ENCODE results near the gene PAX9. TPM values are rescaled to one million over a fixed set of nuclear protein-coding genes. Genes with fewer than 3 reads are reported as not detected.

Gene PAX9
- 1 to 10 TPM; 1.3 to 6.0 (median 3.2) TPM for total RNA-seq

DNA sequence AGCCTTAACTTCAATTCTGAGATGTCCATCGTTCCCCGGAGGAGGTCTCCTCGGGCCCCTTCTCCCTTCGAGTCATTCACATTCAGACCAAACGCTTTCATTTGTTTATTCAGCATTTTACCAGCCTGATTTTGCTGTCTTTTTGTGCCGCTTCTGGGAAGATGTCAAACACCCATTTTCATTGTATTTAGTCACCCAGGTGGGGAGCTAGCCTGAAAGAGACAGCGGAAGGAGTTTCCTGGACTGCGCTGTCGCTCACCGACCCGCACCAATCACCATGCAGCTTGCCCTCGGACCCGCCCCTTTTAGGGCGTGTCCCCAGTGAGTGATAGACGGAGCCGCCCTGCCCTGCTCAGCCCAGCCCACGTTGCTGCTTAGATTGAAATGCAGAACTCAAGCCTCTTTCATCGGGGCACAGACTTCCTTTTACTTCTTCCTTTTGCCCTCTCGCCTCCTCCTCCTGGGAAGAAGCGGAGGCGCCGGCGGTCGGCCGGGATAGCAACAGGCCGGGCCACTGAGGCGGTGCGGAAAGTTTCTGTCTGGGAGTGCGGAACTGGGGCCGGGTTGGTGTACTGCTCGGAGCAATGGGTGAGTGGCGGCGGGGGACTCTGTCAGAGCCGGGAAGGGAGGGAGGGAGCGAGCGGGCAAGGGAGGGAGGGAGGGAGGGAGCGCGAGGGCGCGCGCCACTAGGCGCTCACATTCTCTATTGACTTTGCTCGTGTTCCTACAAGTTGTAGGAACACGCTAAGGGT, at the start of gene PAX9:
Gene PAX9 (plus strand): TSS at position 355 of the 752 bp plus-strand sequence. CDS start 230 bp downstream, at position 585.
- 1% methylated on average over 41 to 44 of the region's 44 CpGs for WGBS, 2 donors
- DNase-seq (ENCODE audit: low spot score in 2 of 2): peak; percentile 83 to 89
- Histone ChIP-seq H3K27ac (peak within 1 kb of the TSS in 2 of 4 donors; percentile 0 to 58), H3K9me3 (no peaks in the 10 kb centered on the region), H3K36me3 (no peaks in the 10 kb centered on the region), H3K4me3 (peak within 1 kb of the TSS; percentile 22 to 54 (median 36)), H3K27me3 (peaks cover 0 to 97% of the 10 kb centered on the region in 2 donors), H3K4me1 (peaks cover 0 to 73% (median 35%) of the 10 kb centered on the region in 4 donors)
- no peak for TF ChIP-seq CTCF (IDR thresholded peaks at IDR 0.05)
- peak in 1 of 2 donors; percentile 24 for TF ChIP-seq EP300 (IDR thresholded peaks at IDR 0.05)
- TF ChIP-seq POLR2A (IDR thresholded peaks at IDR 0.05): no peak

- Histone ChIP-seq H3K27ac (no peak overlapping the region), H3K4me3 (no peak overlapping the region), H3K36me3 (no peaks in the 10 kb centered on the region), H3K4me1 (peaks cover 0 to 13% (median 0%) of the 10 kb centered on the region in 4 donors), H3K9me3 (no peaks in the 10 kb centered on the region), H3K27me3 (no peaks in the 10 kb centered on the region)
- TF ChIP-seq POLR2A (IDR thresholded peaks at IDR 0.05): no peak
- no peak for TF ChIP-seq EP300 (IDR thresholded peaks at IDR 0.05)
- TF ChIP-seq CTCF (IDR thresholded peaks at IDR 0.05): no peak
- DNase-seq (ENCODE audit: low spot score in 2 of 2): no peak
- 58 to 68% methylated on average over 5 of the region's 5 CpGs for WGBS, 2 donors
These were observed 43.8 kb upstream of the PAX9 start for GRCh38 chr14:36617824-36618223.

GRCh38 chr14:36618641-36619040, 43.0 kb upstream of the PAX9 start:
- no peak for DNase-seq (ENCODE audit: low spot score in 2 of 2)
- H3K9me3 ChIP-seq: no peaks in the 10 kb centered on the region
- no peak overlapping the region for H3K27ac ChIP-seq
- no peaks in the 10 kb centered on the region for H3K27me3 ChIP-seq
- H3K36me3 ChIP-seq: no peaks in the 10 kb centered on the region
- WGBS, 2 donors: 42 to 60% methylated on average over 2 of the region's 2 CpGs
- no peak for TF ChIP-seq POLR2A (IDR thresholded peaks at IDR 0.05)
- TF ChIP-seq EP300 (IDR thresholded peaks at IDR 0.05): no peak
- TF ChIP-seq CTCF (IDR thresholded peaks at IDR 0.05): no peak
- no peak overlapping the region for H3K4me3 ChIP-seq
- peaks cover 0 to 13% (median 0%) of the 10 kb centered on the region in 4 donors for H3K4me1 ChIP-seq

DNA sequence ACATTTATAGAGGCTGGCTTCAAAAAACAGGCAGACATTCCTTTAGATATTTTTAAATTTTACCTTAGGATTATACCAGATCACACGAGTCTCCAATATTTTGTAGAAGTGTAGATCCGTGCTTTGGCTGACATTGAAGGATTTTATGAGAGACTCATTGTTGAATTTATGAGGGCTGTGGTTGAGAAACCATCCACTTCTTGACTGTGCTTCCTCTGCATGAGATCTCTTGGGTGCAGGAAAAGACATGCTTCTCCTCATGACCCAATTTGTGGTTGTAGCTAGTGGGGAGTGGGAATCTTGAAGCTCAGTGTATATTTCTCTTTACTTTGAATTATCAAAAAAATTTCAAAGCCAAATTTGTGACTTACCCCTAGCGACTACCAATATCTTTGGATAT, 42.5 kb upstream of the PAX9 start:
- Histone ChIP-seq H3K36me3 (no peaks in the 10 kb centered on the region), H3K4me3 (no peak overlapping the region), H3K27me3 (no peaks in the 10 kb centered on the region), H3K4me1 (peaks cover 0 to 13% (median 0%) of the 10 kb centered on the region in 4 donors), H3K9me3 (no peaks in the 10 kb centered on the region), H3K27ac (no peak overlapping the region)
- 66 to 78% methylated on average over 3 of the region's 3 CpGs for WGBS, 2 donors
- TF ChIP-seq EP300 (IDR thresholded peaks at IDR 0.05) (no peak), CTCF (IDR thresholded peaks at IDR 0.05) (no peak), POLR2A (IDR thresholded peaks at IDR 0.05) (no peak)
- no peak for DNase-seq (ENCODE audit: low spot score in 2 of 2)

DNA sequence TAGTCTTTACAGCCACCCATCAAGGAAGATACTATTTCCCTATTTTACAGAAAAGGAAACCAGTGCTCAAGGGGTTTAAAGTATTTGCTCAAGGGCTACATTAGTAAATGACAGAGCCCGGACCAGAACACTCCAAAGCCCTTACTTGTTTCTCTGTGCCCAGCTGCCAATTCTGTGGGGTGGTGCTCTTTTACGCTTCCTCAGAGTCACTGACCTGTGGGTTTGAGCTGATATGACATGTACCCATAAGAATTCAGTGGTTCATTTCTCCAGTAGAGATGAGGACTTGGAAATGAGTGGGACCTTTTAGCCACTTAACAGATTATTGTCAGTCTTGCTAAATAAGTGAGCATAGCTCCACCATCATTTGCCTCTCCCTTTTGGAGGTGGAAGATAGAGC, 41.8 kb upstream of the PAX9 start:
- H3K4me1 ChIP-seq: peaks cover 0 to 13% (median 0%) of the 10 kb centered on the region in 4 donors
- no peak overlapping the region for H3K4me3 ChIP-seq
- no peaks in the 10 kb centered on the region for H3K36me3 ChIP-seq
- H3K27me3 ChIP-seq: no peaks in the 10 kb centered on the region
- H3K27ac ChIP-seq: no peak overlapping the region
- H3K9me3 ChIP-seq: no peaks in the 10 kb centered on the region
- 80 to 85% methylated on average over 2 of the region's 2 CpGs for WGBS, 2 donors
- no peak for DNase-seq (ENCODE audit: low spot score in 2 of 2)
- TF ChIP-seq CTCF (IDR thresholded peaks at IDR 0.05) (no peak), EP300 (IDR thresholded peaks at IDR 0.05) (no peak), POLR2A (IDR thresholded peaks at IDR 0.05) (no peak)

Measured in tibial nerve (tissue), 4 donors.